HG03439 (cell line): ENCODE data around the gene HOXA9.

Experiments
- ATAC-seq: cut with Tn5 transposase; IDR thresholded peaks from one replicate; pipeline ENCODE4 v1.9.1; 2021; ENCODE audit warnings: mild to moderate bottlenecking, moderate library complexity; ENCODE audit not compliant: unreplicated experiment

The HOXA9 gene

DNA sequence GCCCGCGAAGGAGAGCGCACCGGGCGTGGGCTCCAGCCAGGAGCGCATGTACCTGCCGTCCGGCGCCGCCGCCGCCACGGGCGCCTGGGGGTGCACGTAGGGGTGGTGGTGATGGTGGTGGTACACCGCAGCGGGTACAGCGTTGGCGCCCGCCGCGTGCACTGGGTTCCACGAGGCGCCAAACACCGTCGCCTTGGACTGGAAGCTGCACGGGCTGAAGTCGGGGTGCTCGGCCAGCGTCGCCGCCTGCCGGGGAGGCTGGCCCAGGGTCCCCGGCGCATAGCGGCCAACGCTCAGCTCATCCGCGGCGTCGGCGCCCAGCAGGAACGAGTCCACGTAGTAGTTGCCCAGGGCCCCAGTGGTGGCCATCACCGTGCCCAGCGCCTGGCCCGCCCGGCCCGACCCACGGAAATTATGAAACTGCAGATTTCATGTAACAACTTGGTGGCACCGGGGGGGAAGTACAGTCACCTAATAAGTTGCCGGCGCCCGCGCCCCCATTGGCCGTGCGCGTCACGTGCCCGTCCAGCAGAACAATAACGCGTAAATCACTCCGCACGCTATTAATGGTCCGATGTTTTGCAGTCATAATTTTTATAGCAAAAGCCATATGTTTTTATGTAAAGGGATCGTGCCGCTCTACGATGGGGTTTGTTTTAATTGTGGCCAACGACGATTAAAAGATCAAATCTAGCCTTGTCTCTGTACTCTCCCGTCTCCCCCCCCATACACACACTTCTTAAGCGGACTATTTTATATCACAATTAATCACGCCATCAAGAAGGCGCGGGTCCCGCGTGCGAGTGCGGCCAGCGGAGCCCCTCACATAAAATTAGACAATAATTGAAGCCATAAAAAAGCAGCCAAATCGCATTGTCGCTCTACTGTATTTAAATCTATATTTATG lies at the start of gene HOXA9:
Gene HOXA9, minus strand, starts transcription at position 449 of the 907 bp plus-strand sequence. Its CDS starts 80 bp downstream, at position 369.
- ATAC-seq, result no peak

DNA sequence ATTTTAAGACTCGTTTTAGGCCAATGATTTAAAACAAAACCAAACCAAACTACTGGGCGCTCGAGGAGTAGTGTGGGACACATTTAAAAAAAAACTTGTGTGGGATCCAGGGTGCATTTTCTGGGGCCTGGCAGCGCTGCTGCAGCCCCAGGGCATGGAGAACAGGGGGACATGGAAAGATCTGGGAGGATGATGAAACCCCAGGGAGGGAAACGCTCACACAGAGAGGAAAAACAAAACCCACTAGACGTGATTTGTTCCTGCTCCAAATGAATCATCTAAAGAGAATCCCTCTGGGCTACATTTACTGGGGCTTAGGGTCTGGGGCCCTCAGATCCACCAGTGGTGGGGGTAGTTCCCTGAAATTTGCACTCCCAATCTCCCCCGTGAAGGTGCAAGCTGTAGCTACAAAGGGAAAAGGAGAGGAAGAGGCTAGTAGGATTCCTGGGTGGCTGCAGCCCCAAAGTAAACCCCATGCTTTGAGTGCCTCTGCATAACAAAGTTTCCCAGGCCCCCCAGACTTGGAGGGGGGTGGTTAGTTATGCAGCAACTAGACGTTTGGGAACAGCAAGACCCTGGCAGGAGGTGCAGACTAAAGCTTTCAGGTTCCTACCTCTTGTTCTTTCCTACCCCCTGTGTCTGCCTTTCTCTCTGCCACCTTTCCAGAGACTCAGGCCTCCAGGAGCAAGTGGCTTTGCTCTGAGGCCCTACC lies 49.1 kb upstream of the HOXA9 start:
- ATAC-seq, result no peak

DNA sequence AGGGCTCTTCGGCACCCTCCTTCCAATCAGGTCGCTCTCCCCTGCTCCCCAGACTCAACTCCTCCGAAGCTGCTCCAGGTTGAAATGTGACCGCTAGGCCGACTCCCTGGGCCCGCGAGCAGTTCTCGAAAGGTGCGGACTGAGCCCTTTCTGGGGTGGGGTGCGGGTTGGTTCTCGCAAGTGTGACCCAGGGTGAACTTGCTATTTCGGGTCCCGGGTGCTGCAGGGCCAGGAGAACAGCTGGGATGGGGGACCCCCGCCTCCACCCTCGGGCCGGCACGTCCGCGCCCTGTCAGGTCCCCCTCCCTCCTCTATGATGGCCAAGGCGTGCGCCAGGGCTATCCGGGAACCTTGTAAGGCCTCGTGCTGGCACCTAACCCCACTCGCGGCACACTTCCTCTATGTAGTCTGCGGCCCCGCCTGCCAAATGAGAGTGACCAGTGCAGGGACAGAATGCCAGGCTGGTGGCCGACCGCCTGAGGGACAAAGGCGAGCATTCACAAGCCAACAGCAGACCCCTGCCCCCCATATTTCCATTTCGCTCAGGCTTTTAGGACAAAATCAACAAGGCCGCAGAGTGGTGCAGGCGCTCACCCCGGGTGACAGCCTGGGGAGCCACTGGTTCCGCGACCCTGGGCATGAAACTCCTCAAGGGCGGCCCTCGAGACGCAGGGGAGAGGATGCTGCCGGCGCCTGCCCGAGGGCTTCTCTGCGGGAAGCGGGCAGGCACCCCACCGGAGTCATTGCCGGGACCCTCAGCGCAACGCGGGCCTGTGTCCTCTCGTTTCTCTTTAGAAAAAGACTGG lies 48.3 kb upstream of the HOXA9 start:
- ATAC-seq, result no peak

- ATAC-seq, result no peak
Measured at GRCh38 chr7:27212497-27213432, 47.4 kb upstream of the HOXA9 start.

DNA sequence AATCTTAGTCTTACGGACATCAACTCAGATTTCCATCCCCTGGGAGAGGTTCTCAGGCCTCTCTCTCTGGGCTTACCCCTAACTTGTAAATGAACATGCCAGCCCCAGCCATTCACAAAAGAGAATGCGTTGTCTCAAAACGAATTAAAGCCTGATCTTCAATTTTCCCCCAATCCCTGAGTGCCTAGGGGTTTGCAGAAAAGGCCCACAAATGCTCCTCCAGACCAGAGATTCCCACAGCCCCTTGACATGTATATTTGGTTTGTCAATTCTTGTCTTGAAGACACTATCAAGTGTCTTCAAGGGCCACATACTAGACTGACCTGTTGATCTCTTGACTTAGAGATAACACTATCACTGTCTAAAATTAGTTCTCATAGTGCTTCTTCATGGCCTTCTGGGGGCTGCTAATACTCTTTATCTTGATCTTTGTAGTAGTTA lies 46.4 kb upstream of the HOXA9 start:
- no peak for ATAC-seq

DNA sequence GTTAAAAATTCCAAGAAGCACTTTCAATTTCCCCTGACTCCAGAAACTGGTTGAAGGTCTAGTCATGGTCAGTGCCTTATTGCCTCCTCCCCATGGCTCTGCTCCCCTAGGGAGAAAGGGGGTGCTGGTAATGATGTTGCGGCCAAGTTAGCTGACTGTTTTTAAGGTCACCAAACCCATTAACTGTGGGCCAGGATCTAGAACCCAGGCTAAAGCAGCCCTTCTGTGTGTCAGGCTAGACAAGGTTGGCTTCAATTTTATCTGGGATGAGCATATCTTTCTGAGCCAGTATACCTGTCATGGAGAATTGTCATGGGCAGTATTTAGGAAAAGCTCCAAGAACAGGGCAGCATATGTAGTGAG lies 45.7 kb upstream of the HOXA9 start:
- ATAC-seq, result no peak

- ATAC-seq, result no peak
Measured at GRCh38 chr7:27210441-27211083, 45.2 kb upstream of the HOXA9 start.

GRCh38 chr7:27209933-27210440 lies 44.6 kb upstream of the HOXA9 start:
- ATAC-seq, result no peak

DNA sequence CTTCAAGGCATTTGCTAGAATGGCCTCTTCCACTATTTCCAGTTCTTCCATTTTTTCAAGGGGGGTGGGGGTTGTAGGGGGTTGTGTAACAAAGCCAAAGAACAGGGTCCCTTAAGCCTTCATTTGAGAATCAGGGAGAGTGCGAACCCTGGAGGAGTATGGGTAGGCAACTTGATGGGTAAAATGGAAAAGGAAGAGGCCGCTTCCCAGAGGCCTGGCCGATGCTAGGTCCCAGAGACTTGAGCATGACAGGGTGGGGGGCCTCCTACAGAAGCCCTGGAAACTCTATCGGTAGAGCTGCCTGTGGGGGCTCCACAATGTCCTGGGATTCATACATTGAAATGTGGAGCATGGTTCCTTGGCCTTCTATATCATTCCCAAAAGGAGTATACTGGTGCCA lies 43.7 kb upstream of the HOXA9 start:
- no peak for ATAC-seq

- no peak for ATAC-seq
Measured at GRCh38 chr7:27207348-27207985, 42.1 kb upstream of the HOXA9 start.

DNA sequence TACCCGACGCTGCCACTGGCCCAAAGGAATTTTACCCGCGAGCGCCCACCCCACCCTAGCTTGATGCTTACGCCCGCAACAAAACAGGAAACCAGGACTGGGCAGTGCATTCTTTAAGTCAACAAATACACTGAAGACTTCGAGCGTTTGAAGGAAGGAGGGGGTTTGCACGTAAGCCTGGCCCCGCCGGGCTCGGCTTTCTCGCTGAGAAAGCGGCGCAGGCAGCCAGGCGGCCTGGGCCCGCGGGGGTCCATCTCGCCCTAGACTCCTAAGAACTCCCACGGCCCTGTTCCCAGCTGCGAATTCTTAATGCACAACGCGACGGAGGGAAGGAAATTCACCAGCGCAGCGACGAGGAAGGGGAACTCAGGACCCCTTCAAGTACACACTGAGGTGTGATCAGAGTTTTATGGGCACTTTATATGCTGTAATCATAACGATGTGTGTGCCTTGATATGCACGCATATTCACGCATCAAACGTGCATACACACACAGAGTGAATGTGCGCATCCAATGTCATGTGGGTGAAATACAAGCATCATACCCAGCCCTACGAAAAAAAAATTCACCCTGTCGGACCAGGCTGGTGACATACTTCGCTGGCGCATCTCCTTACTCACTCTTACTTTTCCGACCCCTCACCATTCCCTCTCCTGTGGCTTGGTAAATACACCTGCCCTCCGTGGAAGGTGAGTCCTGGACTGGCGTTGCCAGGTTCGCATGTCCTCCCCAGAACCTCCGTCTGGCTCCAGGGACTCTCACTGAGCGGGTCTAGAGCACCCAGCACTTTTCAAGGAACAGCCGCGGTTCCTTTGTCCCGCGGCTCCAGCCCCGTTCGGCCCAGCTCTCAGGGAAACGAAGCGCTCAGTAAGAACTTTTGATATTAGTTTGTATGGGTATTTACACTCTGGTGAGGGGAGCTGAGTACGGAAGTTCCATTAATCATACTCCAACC lies 40.3 kb upstream of the HOXA9 start:
- no peak for ATAC-seq

DNA sequence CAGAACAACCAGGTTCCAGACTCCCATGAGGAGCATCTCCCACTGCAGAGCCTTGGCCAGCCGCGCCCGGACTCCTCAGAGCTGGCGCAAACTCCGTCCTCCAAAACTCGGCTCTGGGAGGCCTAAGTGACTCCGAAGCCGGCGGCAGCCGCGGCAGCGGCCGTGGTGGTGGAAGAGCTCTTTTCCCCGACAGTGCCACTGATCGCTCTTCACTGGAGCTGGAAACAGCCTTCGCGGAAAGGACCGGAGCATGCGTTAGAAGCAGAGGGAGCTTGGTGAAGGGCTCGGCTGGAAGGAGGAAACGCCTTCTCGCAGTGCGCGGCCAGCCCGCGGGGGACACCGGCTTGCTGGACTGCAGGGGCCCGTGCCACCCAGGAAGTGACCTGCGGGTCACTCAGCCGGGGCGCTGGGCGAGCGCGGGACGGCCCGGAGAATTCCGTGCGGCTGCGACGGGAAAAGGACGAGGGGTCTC lies 39.5 kb upstream of the HOXA9 start:
- no peak for ATAC-seq

DNA sequence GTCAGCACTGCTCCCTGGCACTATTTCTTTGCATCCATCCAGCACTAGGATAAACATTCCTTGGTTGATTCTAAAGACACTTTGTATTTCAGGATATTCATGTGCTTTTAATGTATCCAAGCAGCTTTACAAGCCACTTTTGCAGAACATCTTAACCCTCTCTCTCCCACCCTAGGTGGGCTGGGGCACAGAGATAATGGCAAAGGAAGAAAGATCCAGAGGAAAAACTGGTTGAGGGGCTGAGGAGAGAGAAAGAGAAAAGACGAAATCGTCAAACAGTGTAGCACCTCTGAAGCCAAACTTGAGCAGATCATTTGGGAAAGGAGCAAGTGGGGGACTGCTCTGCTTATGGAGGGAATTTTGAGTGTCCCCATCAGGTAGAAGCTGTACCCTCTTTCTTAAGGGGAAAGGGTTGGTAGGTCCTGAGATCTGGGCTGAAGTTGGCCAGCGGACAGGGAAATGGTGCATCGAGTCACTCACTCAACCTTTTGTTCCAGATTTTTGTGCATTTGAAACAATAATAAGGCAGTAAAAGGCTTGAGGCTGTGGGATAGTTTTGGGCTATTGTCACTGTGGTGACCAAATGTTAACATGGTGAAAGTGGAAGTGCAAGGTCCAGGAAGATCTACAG lies 38.7 kb upstream of the HOXA9 start:
- no peak for ATAC-seq

DNA sequence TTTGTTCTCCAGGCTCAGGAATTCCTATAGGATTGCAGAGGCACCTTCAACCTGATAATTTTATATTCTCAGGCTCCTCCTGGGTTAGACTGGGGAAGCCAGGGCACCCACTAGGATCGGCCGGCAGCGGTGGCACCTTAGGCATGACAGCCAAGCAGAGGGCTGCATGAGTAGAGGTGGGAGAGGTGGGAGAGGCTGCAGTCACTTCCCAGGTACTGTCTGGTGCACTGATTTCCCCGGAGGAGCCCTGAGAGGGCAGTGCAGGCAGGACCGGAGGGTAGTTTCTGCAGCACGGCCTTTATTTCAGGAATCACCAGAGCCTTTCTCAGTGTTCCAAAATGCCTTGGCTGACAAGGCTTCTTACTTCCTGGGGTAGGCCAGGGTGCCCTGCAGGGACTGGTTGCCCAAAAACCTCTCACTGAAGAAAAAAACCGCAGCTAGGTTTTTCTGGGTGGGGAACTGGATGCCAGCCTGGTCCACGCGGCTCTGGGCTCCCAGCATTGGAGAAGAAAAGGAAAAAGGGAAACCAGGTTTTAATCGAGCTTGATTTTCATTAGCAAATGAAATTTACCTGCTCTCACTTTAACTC lies 38.1 kb upstream of the HOXA9 start:
- no peak for ATAC-seq

GRCh38 chr7:27202862-27203134 lies 37.5 kb upstream of the HOXA9 start:
- ATAC-seq, result no peak

GRCh38 chr7:27202018-27202861 lies 36.9 kb upstream of the HOXA9 start:
- ATAC-seq, result no peak
